ENCODE results near the gene FAM229B. TPM values are rescaled to one million over a fixed set of nuclear protein-coding genes. Genes with fewer than 3 reads are reported as not detected.

The FAM229B gene
- total and polyA plus RNA-seq, 2 of the 8 experiments (the other 6 are each of a cell fraction or from before 2014, with no cell fraction given): 10.0 to 10.4 TPM

DNA sequence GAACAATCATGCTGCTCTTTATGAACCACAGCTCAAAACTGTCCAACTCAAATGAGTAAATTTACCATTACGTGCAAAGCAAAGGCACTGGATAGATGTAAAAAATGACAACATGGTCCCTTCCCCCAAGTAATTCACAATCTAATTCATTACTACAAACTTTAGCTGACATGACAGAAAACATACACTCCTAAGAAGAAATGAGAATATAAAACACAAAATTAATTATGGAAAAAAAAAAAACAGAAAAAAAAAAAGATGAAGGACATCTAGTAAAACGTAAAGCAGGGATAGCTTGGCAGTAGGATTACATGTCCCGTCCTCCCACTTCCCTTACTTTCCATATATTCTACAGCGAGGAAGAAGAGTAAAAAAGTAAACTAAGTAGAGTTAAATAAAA is 5.8 kb upstream of the FAM229B start:
- Histone ChIP-seq H2AFZ (ENCODE audit: low read length) (no peak overlapping the region), H3K79me2 (ENCODE audit: control insufficient read depth in 1 of 2, insufficient read depth in 2 of 2, low read length in 2 of 2) (no peaks in the 10 kb centered on the region)
- POLR2A ChIA-PET (ENCODE audit: partially characterized antibody): no interaction called here

More for the DNA sequence above, 5.8 kb upstream of the FAM229B start:
- H4K8ac ChIP-seq (ENCODE audit: extremely low read depth, insufficient read depth, low read length): no peak overlapping the region
- H3K14ac ChIP-seq (ENCODE audit: insufficient read length): no peak overlapping the region
- FAIRE-seq (no peak), DNase-seq (ENCODE audit: low read depth in 1 of 2, low spot score in 2 of 2) (no peak)
- H3K36me3 ChIP-seq (ENCODE audit: control insufficient read depth in 2 of 4, insufficient read depth in 4 of 4, low read length in 3 of 4): peaks cover 0 to 25% (median under 1%) of the 10 kb centered on the region in 4 experiments; a peak in 4 of 8 replicates
- no peak overlapping the region for H2BK5ac ChIP-seq (ENCODE audit: low read depth, low read length)
- H3K23ac ChIP-seq (ENCODE audit: insufficient read length): no peak overlapping the region
- H3K4me3 ChIP-seq (ENCODE audit: extremely low read depth in 1 of 4, insufficient read depth in 2 of 4, low read depth in 3 of 4, low read length in 4 of 4): no peak overlapping the region
- H4K91ac ChIP-seq (replicated peaks; ENCODE audit: insufficient read length, low read length): no peak overlapping the region
- no peaks in the 10 kb centered on the region for H4K20me1 ChIP-seq (replicated peaks in 1 of 2; ENCODE audit: control insufficient read depth in 1 of 2, insufficient read depth in 2 of 2, low read length in 2 of 2)
- H3K56ac ChIP-seq (replicated peaks; ENCODE audit: insufficient read length, low read depth, low read length): no peak overlapping the region
- no peak for TF ChIP-seq PHF8 (conservative IDR thresholded peaks at IDR 0.05; ENCODE audit: low read depth, low read length)
- no peak for TF ChIP-seq RNF2 (IDR thresholded peaks at IDR 0.05; ENCODE audit: borderline replicate concordance, low read depth, low read length, missing control alignments, poor library complexity, severe bottlenecking)
- no peak for TF ChIP-seq SP4 (IDR thresholded peaks at IDR 0.05; ENCODE audit: low read length)
- no peak for TF ChIP-seq FOSL1 (IDR thresholded peaks at IDR 0.05; ENCODE audit: insufficient read depth, low read depth, low read length)
- TF ChIP-seq GTF2F1 (IDR thresholded peaks at IDR 0.05; ENCODE audit: borderline replicate concordance, low read depth, low read length): no peak
- no peak for TF ChIP-seq GABPA (IDR thresholded peaks at IDR 0.05; ENCODE audit: borderline replicate concordance, insufficient read depth, low read length)
- no peak for TF ChIP-seq RFX5 (IDR thresholded peaks at IDR 0.05; ENCODE audit: borderline replicate concordance, low read depth, low read length)
- TF ChIP-seq EP300 (IDR thresholded peaks at IDR 0.05; ENCODE audit: borderline replicate concordance in 1 of 2, low read depth in 2 of 2, low read length in 2 of 2): no peak
- no peak for TF ChIP-seq KDM4A (IDR thresholded peaks at IDR 0.05; ENCODE audit: low read depth, low read length, severe bottlenecking)
- no peak for TF ChIP-seq CREB1 (IDR thresholded peaks at IDR 0.05)
- TF ChIP-seq, protein P1, sequence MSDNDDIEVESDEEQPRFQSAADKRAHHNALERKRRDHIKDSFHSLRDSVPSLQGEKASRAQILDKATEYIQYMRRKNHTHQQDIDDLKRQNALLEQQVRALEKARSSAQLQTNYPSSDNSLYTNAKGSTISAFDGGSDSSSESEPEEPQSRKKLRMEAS (IDR thresholded peaks at IDR 0.05): no peak
- TF ChIP-seq HDAC6 (IDR thresholded peaks at IDR 0.05; ENCODE audit: low read depth, low read length): no peak
- TF ChIP-seq JUN (IDR thresholded peaks at IDR 0.05; ENCODE audit: low read depth, low read length): no peak
- no peak overlapping the region for H2BK120ac ChIP-seq (replicated peaks; ENCODE audit: low read depth, low read length)
- CTCF ChIA-PET (ENCODE audit: partially characterized antibody): interaction anchor here (1.1 kb wide), 1 partner anchor 14 kb away, joined by 3 read pairs; no protein-coding TSS in a partner anchor
- H3K9me3 ChIP-seq (ENCODE audit: insufficient read depth in 2 of 2, low read depth in 1 of 2, low read length in 1 of 2): no peaks in the 10 kb centered on the region
- H2AK5ac ChIP-seq (ENCODE audit: low read depth, low read length): no peak overlapping the region
- H3K4ac ChIP-seq (replicated peaks; ENCODE audit: insufficient read length, low read depth, low read length): no peak overlapping the region
- no peaks in the 10 kb centered on the region for H3K23me2 ChIP-seq (ENCODE audit: low read depth, low read length)
- no peaks in the 10 kb centered on the region for H3K27me3 ChIP-seq (replicated peaks in 1 of 4; ENCODE audit: control insufficient read depth in 3 of 4, extremely low read depth in 1 of 4, insufficient read depth in 3 of 4, low read length in 3 of 4)
- H4K5ac ChIP-seq (ENCODE audit: insufficient read length, low read depth, low read length): no peak overlapping the region
- H3K9ac ChIP-seq (replicated peaks in 1 of 4; ENCODE audit: extremely low read depth in 1 of 4, low read depth in 3 of 4, low read length in 3 of 4): no peak overlapping the region
- no peaks in the 10 kb centered on the region for H3K79me1 ChIP-seq (ENCODE audit: low read depth, low read length)
- H3K4me1 ChIP-seq (replicated peaks in 1 of 4; ENCODE audit: control insufficient read depth in 3 of 4, insufficient read depth in 4 of 4, low read length in 3 of 4): no peaks in the 10 kb centered on the region
- H3K27ac ChIP-seq (ENCODE audit: low read depth, low read length): no peak overlapping the region
- H3K18ac ChIP-seq (ENCODE audit: extremely low read depth, low read length): no peak overlapping the region
- H2BK12ac ChIP-seq (ENCODE audit: low read depth, low read length): no peak overlapping the region
- no peak overlapping the region for H3K4me2 ChIP-seq (ENCODE audit: insufficient read depth in 1 of 2, low read depth in 2 of 2, low read length in 2 of 2)
- WGBS, 2 experiments (ENCODE audit: extremely low coverage in 1 of 2, insufficient coverage in 1 of 2, insufficient read length in 1 of 2, insufficient replicate concordance in 2 of 2, low coverage in 1 of 2, low lambda C conversion rate in 2 of 2, missing lambda C conversion rate in 1 of 2): 91% methylated on average over 4 of the region's 4 CpGs; no CpG with 5 or more reads in 1 of the 2 experiments
- no peak overlapping the region for H2BK15ac ChIP-seq (ENCODE audit: low read length)
- H2BK20ac ChIP-seq (ENCODE audit: low read length): no peak overlapping the region

All from H1 (cell line).